Keratinocyte (primary cell): ENCODE results near the gene CR1L.

Experiments
- EZH2 ChIP-seq: IDR thresholded peaks from one replicate; pipeline ENCODE4 v1.6.1; 2012; ENCODE audit warnings: inconsistent platforms, mild to moderate bottlenecking, low read length, moderate library complexity
- TF ChIP-seq, protein P1 (sequence below), 3 experiments: IDR thresholded peaks in 1 of 3; conservative IDR thresholded peaks in 1 of 3; optimal IDR thresholded peaks in 1 of 3; 2 replicates in 2 of 3; 3 replicates in 1 of 3; pipeline versions ENCODE3 to v1.5.1; 2011; ENCODE audit warnings: low read length in 3 of 3, mild to moderate bottlenecking in 3 of 3, moderate library complexity in 2 of 3, control low read depth in 1 of 3, inconsistent platforms in 1 of 3; ENCODE audit not compliant: insufficient read depth in 2 of 3; ENCODE audit errors: extremely low read depth in 1 of 3

DNA sequence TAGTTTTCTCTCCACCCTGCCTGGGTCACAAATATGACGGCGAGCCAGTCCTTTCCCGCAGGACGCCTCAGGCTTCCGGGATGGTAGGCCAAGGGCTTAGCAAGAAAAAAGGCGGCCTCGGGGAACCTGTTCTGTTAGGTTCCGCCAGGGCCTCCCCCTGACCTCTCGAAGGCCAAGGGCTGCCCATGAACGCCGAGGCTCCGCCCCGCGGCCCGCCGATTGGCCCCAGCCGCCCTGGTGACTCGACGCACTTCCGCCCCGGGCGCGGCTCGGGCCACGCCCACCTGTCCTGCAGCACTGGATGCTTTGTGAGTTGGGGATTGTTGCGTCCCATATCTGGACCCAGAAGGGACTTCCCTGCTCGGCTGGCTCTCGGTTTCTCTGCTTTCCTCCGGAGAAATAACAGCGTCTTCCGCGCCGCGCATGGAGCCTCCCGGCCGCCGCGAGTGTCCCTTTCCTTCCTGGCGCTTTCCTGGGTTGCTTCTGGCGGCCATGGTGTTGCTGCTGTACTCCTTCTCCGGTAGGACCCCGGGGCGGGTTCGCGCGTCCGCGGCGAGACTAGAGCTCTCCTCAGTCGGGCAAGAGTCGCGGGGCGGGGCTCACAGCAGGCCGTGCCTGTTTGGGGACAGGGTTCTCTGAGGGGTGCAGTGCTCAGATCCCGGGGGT lies 107.0 kb downstream of the CR1L start, which contains the start of gene CD46:
- TF ChIP-seq, protein P1, sequence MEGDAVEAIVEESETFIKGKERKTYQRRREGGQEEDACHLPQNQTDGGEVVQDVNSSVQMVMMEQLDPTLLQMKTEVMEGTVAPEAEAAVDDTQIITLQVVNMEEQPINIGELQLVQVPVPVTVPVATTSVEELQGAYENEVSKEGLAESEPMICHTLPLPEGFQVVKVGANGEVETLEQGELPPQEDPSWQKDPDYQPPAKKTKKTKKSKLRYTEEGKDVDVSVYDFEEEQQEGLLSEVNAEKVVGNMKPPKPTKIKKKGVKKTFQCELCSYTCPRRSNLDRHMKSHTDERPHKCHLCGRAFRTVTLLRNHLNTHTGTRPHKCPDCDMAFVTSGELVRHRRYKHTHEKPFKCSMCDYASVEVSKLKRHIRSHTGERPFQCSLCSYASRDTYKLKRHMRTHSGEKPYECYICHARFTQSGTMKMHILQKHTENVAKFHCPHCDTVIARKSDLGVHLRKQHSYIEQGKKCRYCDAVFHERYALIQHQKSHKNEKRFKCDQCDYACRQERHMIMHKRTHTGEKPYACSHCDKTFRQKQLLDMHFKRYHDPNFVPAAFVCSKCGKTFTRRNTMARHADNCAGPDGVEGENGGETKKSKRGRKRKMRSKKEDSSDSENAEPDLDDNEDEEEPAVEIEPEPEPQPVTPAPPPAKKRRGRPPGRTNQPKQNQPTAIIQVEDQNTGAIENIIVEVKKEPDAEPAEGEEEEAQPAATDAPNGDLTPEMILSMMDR (optimal IDR thresholded peaks at IDR 0.05 in 1 of 3, IDR thresholded peaks at IDR 0.05 in 1 of 3, conservative IDR thresholded peaks at IDR 0.05 in 1 of 3; ENCODE audit: extremely low read depth in 1 of 3, insufficient read depth in 2 of 3, low read length in 3 of 3) = no peak
- TF ChIP-seq EZH2 = no peak
